Ectodermal cell (in vitro differentiated cells): Measurements from ENCODE around the gene ABCD1.
"Not testable (repeated sequence)": the region's sequence is repeated elsewhere in the genome, so short reads cannot be mapped to it uniquely, and the experiment has no call there.

Experiments
- H3K27ac ChIP-seq: 2 replicates; pipeline ENCODE4 v1.7.0; 2013; ENCODE audit warnings: mild to moderate bottlenecking, low read depth, low read length; ENCODE audit not compliant: insufficient read depth, poor library complexity, severe bottlenecking
- H3K27me3 ChIP-seq: 2 replicates; pipeline ENCODE4 v1.7.0; 2013; ENCODE audit warnings: mild to moderate bottlenecking, low read length; ENCODE audit not compliant: insufficient read depth, control insufficient read depth, poor library complexity, severe bottlenecking
- H3K36me3 ChIP-seq: one replicate; pipeline ENCODE4 v1.7.0; 2013; ENCODE audit warnings: low read length; ENCODE audit not compliant: control insufficient read depth, insufficient read depth
- H3K4me1 ChIP-seq: one replicate; pipeline ENCODE4 v1.7.0; 2013; ENCODE audit warnings: low read length; ENCODE audit not compliant: control insufficient read depth, insufficient read depth
- H3K4me3 ChIP-seq: 2 replicates; pipeline ENCODE4 v1.7.0; 2013; ENCODE audit warnings: low read depth, low read length, control low read depth; ENCODE audit not compliant: insufficient read depth
- H3K9me3 ChIP-seq: 2 replicates; pipeline ENCODE4 v1.7.0; 2013; ENCODE audit warnings: mild to moderate bottlenecking, low read length, moderate library complexity; ENCODE audit not compliant: control insufficient read depth
- WGBS, 2 experiments: methylation state at CpG; one replicate each; pipeline ENCODE4 v1.1.7; 2013; ENCODE audit warnings: missing lambda C conversion rate in 2 of 2; 5-methylcytosine and 5-hydroxymethylcytosine counted together

ABCD1 gene

DNA sequence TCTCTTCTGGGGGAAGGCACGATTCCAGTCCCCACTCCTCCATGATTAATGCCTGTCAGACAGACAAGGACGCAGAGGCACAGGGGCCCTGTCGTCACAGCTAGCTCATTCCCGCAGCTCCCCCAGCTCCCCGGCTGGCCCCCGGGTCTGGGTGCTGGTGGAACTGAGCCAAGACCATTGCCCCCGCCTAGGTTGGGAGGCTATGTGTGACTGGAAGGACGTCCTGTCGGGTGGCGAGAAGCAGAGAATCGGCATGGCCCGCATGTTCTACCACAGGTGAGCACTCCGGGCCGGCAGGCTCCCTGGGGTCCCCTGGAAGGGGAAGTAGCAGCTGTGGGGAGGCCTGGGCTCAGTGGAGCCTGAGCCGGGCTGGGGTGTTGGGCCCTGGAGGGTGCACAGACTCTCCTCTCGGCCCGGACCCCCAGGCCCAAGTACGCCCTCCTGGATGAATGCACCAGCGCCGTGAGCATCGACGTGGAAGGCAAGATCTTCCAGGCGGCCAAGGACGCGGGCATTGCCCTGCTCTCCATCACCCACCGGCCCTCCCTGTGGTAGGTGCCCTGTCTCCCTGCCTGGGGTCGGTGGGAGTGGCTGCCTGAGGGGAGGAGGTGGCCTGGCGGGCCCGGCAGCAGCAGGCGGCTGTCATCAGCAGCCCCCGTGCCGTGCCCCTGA lies 18.3 kb downstream of the ABCD1 start:
- WGBS, 2 experiments = 79 to 86% methylated on average over 26 to 32 of the region's 32 CpGs

DNA sequence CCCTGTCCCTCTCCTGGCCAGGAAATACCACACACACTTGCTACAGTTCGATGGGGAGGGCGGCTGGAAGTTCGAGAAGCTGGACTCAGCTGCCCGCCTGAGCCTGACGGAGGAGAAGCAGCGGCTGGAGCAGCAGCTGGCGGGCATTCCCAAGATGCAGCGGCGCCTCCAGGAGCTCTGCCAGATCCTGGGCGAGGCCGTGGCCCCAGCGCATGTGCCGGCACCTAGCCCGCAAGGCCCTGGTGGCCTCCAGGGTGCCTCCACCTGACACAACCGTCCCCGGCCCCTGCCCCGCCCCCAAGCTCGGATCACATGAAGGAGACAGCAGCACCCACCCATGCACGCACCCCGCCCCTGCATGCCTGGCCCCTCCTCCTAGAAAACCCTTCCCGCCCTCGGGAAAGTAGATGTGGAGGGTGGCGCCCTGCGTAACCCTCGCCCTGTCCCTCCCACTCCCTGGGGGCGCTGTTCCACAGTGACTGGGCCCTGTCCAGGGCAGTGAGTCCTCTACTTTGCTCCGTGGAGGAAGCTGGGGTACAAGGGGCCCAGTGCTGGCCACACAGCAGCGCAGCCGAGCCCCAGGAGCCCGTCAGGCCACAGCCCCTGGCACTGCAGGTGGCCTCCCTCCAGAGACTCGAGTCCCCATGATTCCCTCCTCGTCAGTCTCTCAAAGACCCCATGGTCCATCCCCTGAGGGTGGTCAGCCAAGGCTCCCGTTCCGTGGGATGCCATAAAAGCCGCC lies 19.0 kb downstream of the ABCD1 start:
- not testable (repeated sequence) for H3K27me3 ChIP-seq, H3K4me3 ChIP-seq, H3K4me1 ChIP-seq, H3K27ac ChIP-seq, H3K9me3 ChIP-seq, H3K36me3 ChIP-seq
- WGBS, 2 experiments = 27 to 30% methylated on average over 33 to 35 of the region's 35 CpGs

More for the DNA sequence above, 18.3 kb downstream of the ABCD1 start:
- not testable (repeated sequence) for H3K9me3 ChIP-seq, H3K36me3 ChIP-seq, H3K27me3 ChIP-seq, H3K4me1 ChIP-seq, H3K27ac ChIP-seq, H3K4me3 ChIP-seq

DNA sequence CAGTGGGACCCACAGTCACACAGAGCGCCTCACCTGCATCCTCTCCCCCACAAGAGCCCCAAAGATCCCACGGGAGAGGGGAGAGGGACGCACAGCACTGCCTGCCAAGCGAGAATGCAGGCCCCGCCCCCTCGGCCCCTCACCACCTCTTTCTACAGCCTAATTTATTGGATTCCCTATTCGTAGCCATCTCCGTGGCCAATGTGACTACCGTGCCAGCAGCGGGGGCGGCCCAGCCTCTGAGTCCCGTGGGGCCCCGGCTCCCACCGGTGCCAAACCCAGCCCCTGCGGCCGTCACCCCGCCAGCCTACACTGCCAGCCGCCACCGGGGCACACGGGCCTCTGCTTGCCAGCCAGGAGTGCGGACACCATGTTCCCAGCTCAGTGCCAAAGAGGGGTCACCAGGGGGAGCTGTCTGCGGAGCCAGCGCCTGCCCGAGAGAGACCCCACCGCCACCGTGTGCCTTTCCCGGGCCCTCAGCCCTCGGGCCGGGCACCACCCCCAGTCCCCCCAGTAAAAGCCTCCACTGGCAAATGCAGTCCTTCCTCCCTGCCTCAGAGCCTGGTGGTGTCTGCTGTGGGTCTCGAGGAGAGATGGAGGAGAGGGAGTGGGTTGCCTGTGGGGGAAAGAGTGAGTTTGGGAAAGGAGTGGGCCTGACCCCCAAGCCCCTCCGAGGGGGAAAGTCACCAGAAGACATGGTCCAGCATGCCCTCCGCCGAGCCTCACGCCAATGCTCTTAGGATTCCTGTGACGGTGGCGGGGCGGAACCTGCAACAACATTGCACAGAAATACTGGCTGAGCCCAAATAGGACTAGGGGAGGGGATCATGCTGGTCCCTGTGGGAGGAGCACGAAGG lies 19.8 kb downstream of the ABCD1 start:
- Histone ChIP-seq H3K4me3 (peak overlapping the region; percentile 16), H3K4me1 (no peaks in the 10 kb centered on the region), H3K9me3 (no peaks in the 10 kb centered on the region), H3K36me3 (no peaks in the 10 kb centered on the region), H3K27ac (no peak overlapping the region), H3K27me3 (no peaks in the 10 kb centered on the region)
- 29 to 30% methylated on average over 37 of the region's 38 CpGs for WGBS, 2 experiments

DNA sequence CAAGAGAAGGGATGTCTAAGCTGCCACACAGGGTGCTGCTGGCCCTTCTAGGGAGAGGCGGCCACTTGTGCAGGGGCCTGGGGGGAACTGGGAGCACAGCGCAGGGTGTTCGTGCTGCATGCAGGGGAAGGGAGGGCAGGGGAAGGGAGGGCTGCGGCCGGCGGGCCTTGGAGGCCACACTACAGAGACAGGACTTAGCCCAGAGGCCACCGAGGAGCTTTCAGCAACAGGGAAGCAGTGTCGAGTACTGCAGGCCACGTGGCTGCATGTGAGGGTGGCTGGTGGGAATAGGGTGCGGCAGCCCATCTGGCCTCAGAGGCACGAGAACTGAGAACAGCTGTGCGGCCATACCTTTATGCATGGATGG lies 20.4 kb downstream of the ABCD1 start:
- not testable (repeated sequence) for H3K36me3 ChIP-seq, H3K4me3 ChIP-seq, H3K27ac ChIP-seq, H3K9me3 ChIP-seq, H3K4me1 ChIP-seq, H3K27me3 ChIP-seq
- 86% methylated on average over 12 of the region's 12 CpGs for whole genome bisulfite sequencing, 2 experiments

DNA sequence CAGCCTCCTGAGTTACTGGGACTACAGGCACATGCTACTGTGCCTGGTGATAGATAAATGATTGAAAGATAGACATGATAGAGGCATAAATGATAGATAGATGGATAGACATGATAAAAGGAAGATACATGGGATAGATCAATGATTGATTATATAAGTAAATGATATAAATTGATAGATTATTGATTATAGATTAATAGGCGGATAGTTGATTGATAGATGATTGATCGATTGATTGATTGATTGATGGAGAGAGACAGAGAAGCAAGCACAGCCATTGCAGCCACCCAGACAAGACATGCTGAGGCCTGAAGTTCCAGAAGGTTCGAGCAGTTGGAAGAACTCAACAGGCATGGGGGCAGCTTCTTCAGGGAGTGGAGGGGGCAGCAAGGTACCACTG lies 21.7 kb downstream of the ABCD1 start:
- H3K9me3 ChIP-seq = no peaks in the 10 kb centered on the region
- no peaks in the 10 kb centered on the region for H3K27me3 ChIP-seq
- 94 to 97% methylated on average over 3 of the region's 3 CpGs for WGBS, 2 experiments
- H3K4me1 ChIP-seq = no peaks in the 10 kb centered on the region
- H3K4me3 ChIP-seq = no peak overlapping the region
- no peaks in the 10 kb centered on the region for H3K36me3 ChIP-seq
- no peak overlapping the region for H3K27ac ChIP-seq

DNA sequence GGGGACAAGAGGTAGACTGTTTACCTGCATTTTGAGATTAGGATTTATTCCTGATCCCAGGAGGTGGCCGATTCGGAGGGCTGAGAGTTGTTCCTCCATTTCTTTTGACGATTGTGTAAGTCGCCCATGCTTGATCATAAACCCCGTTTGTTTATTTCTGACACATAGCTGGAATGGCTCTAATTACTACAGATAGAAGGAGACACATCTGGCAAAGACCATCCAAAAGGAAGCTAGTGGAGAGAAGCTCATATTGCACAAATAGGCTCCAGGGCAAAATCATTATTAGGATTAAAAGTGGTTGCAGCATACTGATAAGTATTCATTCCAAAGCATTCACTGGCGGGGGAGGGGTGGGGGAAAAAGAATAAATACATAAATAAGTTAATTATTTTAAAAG lies 22.3 kb downstream of the ABCD1 start:
- not testable (repeated sequence) for H3K4me3 ChIP-seq, H3K27me3 ChIP-seq, H3K4me1 ChIP-seq, H3K36me3 ChIP-seq, H3K9me3 ChIP-seq, H3K27ac ChIP-seq
- 89 to 96% methylated on average over 5 of the region's 6 CpGs for WGBS, 2 experiments

DNA sequence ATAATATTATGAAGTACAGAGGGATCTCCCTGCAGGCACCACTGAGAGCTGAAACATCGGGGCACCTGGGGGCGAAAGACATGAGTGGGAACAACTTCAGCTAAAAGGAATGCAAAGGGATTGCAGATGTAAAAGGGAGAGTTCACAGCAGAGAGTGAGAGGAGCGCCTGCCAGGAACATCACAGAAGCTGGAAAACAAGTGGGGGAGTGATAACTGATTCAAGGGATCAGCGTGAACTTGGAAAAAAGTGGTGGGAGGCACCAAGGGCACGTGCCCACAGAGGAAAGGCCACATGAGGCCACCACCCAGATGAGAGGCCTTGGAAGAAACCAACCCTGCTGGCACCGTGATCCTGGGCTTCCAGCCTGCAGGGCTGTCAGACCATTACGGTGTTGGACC lies 24.4 kb downstream of the ABCD1 start:
- H3K27ac ChIP-seq, H3K9me3 ChIP-seq, H3K4me1 ChIP-seq, H3K27me3 ChIP-seq, H3K36me3 ChIP-seq, H3K4me3 ChIP-seq: not testable (repeated sequence)
- 91% methylated on average over 7 of the region's 7 CpGs for WGBS, 2 experiments

DNA sequence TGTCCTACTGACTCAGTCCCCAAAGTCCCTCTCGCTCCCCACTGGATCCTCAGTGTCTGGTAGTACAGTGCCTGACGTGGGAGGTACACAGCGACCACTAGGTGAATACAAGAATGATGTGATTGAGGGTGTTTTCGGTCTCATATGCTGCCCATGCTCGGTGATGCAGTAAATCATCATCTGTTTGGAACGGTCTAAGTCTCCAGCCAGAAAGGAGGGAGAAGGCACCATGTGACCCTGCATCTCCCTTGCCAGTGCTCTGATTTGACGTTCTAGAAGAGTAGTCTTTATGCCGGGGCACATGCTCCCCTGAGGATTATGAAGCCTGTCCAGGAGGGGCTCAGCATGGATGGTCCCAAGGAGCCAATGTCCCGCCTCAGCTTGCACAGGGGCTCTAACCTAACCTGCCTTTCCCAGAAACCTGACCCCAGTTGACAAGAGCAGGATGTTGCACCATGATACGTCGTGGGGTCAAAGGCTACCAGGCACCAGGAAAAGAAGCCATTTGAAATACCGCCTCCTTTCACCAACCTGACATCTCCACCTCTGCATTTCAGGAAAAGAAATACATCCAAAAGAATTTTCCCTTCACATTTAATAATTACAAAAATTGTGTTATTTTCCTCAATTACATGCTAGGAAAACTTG lies 25.6 kb downstream of the ABCD1 start:
- no peaks in the 10 kb centered on the region for H3K36me3 ChIP-seq
- H3K4me1 ChIP-seq = no peaks in the 10 kb centered on the region
- H3K27me3 ChIP-seq = no peaks in the 10 kb centered on the region
- H3K4me3 ChIP-seq = no peak overlapping the region
- no peak overlapping the region for H3K27ac ChIP-seq
- 86 to 91% methylated on average over 12 of the region's 12 CpGs for WGBS, 2 experiments
- no peaks in the 10 kb centered on the region for H3K9me3 ChIP-seq

DNA sequence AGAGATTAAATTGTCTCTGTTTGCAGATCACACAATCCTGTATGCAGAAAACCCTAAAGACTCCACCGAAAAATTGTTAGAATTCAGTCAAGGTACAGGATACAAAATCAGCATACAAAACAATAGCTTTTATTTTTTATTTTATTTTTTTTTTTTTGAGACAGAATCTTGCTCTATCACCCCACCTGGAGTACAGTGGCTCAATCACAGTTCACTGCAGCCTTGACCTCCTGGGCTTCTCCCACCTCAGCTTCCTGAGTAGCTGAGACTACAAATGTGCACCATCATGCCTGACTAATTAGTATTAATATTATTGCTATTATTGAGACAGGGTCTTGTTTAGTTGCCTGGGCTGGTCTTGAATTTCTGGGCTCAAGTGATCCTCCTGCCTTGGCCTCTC lies 30.5 kb downstream of the ABCD1 start:
- no peaks in the 10 kb centered on the region for H3K4me1 ChIP-seq
- WGBS, 2 experiments = 100% methylated on average over 1 of the region's 1 CpG; no CpG with 5 or more reads in 1 of the 2 experiments
- no peaks in the 10 kb centered on the region for H3K27me3 ChIP-seq
- H3K9me3 ChIP-seq = no peaks in the 10 kb centered on the region
- H3K4me3 ChIP-seq = no peak overlapping the region
- no peak overlapping the region for H3K27ac ChIP-seq
- no peaks in the 10 kb centered on the region for H3K36me3 ChIP-seq

DNA sequence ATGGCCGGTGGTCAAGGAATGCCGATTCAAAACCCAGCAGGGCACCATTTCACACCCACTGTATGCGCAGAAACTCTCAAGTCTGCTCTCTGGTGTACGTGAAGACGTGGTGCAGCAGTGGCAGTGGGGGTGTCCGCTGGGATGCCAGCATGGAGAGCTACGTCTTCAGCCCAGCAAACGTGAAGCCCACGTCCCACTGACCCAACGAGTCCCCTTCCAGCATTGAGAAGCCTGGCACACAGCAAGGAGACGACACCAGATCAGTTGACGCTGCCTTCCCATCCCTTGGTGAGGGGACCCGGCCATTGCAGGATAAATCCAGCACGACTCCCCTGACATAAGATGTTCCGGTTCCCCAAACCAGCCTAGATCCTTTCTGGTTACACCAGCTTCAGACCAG lies 37.2 kb downstream of the ABCD1 start:
- Histone ChIP-seq H3K27me3 (no peaks in the 10 kb centered on the region), H3K9me3 (no peaks in the 10 kb centered on the region), H3K4me3 (no peak overlapping the region), H3K4me1 (peaks cover 15% of the 10 kb centered on the region), H3K27ac (no peak overlapping the region), H3K36me3 (no peaks in the 10 kb centered on the region)
- WGBS, 2 experiments = 88 to 89% methylated on average over 15 of the region's 15 CpGs
